Activated CD4-positive, alpha-beta T cell treated with anti-CD3 and anti-CD28 coated beads, Interleukin-2, amount 50 U/mL, for 24 hours (primary cell): Measurements from ENCODE around the gene ZBTB20.

Experiments
- DNase-seq, 2 donors: peaks; one replicate each; pipeline ENCODE4 v3.0.0-alpha.2; 2020; ENCODE audit warnings: low read depth in 1 of 2, low spot score in 1 of 2

Gene ZBTB20

DNA sequence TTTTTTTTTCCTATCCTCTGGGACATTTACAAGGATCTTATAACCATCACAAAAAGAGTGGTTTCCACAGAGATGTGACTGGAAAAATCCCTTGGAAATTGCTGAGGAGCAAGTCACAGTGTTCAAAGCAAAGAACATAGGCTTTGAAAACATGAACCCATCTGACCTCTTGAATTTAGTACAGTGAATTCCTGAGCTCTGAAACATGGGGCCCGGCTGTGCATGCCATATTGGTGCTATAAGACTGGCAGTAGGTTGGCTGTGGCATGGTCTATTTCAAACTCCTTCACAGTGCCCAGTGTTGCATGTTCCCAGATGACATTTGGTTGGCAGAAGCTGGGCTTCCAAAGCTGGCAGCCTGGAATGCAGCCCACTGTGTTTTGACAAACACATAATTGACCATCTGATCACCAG, 651.1 kb downstream of the ZBTB20 start:
- no peak for DNase-seq

DNA sequence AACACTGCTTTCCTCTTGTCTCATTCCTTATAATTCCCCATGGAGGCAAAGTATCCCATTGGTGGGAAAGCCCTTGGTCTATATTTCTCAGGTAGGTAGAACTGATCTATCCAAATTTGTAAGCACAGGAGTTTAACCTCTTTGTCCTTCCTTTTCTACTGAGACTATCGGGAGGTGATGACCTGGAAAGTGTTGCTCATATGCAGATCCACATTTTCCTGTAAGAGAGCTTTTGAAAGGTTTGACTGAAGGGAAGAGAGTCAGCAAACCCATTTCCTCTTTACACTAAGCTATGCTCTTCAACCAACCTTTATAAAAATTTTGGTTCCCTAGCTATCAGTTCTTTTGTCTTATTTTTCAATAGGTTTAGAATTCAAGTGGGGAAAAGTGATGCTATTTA, 652.6 kb downstream of the ZBTB20 start:
- no peak for DNase-seq

DNA sequence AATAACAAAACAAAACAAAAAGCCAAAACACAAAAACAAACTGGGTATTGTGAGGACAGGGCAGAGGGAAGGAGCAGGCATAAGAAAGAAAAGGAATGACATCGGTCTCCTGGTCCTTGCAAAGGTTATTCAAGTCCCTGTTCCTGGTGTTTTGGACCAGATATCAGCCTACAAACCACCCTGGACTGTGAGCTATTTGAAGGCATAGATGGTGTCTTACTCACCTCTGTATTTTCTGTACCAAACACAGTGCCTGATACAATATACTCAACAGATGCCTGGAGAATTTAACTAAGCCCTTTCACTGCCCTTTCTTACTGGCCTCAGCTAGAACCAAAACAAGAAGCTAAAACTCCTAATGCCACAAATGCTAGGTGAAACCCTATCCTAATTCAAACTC, 656.3 kb downstream of the ZBTB20 start:
- no peak for DNase-seq

DNA sequence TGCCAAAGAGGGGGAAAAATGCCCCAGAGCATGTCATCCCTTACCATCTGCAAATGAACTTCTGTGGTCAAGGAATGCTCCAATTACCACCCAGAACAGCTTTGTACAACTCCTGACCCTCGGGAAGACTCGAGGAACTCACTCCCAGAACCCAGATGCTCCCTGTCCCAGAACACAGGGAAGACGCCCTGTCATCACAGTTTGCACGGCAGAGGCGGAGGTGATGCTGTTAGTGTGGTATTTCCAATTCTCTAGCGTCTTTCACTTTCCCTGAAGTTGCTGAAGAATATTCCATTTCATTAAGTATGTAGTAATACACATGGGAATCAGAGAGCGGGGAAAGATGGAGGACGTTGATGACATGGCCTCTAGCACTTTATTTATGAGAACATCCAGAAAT, 659.6 kb downstream of the ZBTB20 start:
- no peak for DNase-seq

DNA sequence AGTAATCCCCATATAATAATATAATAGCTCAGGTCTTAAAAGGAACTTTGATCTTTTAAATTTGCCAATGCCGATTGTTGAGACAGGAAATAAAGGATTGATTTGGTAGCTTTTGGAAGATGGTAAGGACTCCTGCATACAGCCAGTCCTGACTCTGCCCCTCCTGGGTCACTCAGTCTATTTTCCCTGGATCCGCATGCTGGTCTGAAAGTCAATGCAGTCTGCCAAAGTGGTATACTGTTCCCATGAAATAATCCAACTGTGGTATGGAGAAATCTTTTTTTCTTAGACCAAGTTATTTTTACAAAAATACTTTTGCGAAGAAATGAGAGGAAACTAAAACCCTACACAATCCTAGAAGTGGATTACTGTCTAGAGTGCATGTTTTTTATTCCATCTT, 662.2 kb downstream of the ZBTB20 start:
- no peak for DNase-seq

DNA sequence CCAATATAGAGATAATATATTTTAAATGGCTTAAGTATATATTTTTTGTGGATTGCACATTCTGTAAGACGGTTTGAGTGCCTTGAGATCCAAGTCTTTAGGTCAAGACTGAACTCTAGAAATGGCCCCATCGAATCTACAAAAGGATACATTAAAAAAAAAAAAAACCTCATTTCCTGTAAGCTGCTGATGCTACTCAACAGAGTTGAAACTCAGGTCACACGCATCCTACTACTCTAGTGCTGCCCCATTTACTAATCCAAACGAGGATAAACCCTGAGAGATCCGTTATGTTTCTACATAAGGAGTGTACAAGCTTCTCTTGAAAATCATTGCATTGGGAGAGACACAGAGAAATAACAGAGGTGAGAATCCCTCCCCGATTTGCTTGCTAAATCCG, 666.0 kb downstream of the ZBTB20 start:
- DNase-seq: no peak

DNA sequence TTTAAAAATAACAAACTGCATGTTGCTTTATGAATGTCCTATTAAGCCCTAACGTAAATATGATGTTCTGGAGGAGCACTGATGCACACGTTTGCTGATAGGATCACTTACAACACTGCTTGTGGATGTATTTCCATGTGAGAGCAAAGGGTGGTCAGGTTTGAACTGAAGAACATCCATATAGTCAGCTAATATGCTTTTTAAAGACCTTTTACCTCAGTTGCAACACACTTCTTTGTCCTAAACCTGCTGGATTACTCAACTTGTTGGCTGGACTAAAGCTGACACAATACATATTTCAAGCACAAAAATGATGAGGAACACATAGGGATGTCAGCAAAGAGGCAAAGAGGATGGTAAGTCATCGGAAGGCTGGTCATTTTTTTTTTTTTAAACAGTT, 666.6 kb downstream of the ZBTB20 start:
- DNase-seq: no peak

DNA sequence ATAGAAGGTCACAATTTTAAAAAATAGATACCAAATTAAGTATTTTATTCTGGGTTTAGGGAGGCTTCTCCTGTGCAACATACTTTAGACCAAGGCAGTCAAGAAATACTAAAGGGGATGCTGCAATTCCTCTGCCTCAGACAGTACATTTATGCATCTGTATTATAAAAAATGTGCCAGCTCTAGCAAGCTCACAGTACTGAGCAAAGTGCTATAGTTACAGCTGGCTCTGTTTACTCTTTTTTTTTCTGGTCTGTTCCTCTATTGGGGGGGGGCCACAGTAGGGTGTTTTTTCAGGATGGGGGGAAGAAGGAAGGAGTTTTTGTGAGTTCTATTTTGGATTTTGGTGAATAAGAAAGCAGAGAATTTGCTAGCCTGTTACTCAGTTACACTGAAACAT, 668.3 kb downstream of the ZBTB20 start:
- no peak for DNase-seq

DNA sequence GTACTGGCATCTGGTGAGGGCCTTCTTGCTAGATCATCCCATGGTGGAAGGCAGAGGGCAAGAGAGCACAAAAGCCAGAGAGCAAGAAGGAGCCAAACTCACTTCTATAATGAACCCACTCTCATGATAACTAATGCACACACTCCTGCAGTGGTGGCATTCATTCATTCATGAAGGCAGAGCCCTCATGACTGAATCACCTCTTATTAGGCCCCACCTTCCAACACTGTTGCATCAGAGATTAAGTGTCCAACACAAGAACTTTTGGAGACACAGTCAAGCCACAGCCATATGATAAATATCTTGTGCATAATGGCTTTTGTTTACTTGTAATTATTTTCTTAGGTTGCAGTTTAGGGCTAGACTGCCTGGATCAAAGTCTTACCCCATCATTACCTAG, 670.6 kb downstream of the ZBTB20 start:
- DNase-seq: no peak

DNA sequence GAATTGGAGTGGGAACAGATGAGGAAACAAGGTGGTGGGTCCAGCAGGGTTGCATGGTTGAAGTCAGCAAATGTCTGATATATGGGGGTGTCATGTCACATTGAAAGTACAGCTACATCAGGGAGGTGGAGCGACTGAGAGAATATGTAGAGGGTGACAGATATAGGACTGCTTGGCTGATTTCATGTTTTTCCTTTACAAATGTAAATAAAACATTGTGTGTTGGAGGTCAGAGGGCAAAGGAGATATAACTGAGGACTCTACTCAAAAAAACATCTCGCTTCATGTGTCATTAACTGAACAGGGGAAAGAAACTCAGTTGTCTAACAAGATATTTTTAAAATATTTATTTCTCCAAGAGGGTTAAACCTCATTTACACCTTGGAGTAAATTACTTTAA, 675.6 kb downstream of the ZBTB20 start:
- DNase-seq: no peak

DNA sequence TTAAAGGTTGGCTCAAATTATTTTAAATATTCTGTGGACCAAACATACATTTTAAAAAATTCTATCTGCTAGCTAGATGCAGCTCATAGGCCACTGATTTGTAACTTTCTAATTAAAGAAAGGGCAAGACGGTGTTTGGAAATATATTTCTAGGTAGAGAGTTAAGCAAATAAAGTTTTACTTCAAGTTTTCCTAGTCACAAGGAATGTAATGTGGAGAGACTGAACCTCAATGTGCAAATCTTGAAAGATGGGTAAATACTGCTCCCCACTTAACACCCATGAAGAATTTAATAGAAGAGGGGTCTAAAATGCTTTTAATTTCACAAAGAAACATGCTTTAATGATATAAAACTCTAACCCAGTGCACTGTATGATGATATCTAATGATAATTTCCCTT, 678.0 kb downstream of the ZBTB20 start:
- DNase-seq: no peak

DNA sequence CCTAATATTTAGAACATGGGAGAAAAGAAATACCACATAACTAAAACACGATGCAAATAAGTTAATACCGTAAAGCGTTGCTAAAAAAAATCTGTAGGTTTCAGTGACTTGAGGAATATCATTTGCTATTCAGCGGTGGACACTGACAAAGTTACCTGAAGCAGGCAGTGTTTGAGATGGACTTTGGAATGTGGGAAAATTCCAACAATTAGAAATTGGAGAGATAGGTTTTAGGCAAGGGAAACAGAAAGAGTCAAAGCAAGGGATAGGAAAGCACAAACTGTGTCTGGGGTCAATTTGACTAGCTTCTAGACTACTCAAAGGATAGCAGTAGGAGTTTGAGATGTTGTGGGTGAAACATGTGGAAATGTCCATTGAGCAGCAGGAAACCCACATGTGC, 680.3 kb downstream of the ZBTB20 start:
- DNase-seq: no peak

DNA sequence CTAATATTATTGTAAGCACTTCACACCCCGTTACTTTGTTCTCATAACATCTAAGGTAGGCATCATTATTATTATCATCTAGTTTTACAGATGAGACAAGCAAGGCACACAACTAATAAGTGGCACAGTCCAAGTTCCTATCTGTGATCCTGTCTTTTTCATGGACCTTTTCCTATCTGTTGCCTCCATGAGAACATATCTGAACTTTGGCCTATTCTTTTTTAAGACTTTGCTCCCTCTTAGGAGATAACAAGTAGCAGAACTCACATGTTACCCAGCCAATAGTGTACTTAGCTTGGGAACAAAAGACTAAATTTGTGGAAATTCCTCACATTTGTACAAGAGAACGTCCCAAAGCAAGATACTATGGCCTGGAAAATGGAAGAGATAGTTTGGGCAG, 680.8 kb downstream of the ZBTB20 start:
- DNase-seq: no peak

DNA sequence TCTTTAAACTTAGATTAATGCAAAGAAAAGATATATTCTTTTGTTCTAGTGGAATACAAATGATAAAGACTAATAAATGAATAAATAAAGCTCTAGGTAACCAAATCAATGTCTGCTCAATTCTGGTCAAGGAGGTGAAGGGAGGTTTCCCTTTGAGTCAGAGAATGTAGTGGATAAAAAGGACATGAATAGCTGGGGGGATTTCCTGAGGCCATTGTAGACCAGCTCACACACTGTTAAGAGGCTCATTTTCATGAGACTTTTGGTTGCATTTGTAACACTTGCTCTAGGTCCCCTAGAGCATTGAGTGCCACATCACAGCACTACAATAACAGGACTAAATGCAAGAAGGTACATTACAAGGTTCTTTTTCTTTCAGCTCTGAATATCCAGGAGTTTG, 682.5 kb downstream of the ZBTB20 start:
- no peak for DNase-seq

DNA sequence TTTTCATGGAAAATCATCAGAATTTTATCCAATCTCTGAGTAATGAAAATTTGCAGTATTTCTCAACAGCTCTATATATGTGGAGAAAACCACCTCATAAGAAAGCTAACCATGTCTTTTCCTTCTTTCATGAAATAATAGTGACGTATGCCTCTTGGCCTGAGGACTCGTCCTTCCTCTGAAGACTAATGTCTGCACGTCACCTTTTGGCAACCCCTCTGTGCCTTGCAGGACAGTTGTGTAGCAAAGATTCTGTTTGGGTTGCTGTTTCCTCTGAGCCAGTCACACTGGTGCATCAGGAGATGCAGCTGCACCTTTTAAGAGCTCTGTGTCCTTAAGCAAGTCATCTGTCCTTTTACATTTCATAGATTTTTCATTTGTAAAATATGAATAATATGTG, 684.3 kb downstream of the ZBTB20 start:
- DNase-seq: no peak

DNA sequence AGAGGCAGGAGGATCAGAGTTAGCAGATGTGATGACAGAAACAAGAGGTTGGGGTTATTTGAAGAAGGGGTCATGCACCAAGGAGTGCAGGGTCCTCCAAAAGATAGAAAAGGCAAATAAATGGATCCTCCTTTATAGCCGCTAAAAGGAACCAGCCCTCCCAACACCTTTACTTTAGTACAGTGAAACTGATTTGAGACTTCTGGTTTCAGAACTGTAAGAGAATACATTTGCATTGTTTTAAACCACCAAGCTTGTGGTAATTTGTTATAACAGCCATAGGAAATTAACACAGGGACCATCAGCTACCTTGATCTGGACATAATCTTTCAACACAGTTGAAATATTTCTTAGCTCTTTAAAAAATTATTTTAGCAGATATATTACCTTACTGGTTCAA, 686.6 kb downstream of the ZBTB20 start:
- no peak for DNase-seq

DNA sequence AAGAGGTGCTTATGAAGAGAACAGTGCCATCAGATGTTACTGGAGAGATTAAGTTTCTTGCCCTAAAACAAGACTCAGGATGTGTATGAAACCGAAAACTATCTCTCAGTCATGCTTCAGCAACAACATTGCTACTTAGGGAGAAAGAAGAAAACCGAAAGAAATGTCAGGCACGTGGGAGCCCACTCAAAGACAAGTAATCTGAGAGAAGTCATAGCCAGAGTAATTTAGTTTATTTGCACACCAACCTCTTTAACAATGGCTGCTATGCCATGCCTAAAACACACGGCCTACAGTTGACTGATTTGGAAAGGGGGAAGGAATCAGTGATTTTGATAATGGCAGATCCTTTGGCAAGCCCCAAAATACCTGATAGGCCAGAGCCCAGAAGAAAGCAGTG, 690.3 kb downstream of the ZBTB20 start:
- no peak for DNase-seq

DNA sequence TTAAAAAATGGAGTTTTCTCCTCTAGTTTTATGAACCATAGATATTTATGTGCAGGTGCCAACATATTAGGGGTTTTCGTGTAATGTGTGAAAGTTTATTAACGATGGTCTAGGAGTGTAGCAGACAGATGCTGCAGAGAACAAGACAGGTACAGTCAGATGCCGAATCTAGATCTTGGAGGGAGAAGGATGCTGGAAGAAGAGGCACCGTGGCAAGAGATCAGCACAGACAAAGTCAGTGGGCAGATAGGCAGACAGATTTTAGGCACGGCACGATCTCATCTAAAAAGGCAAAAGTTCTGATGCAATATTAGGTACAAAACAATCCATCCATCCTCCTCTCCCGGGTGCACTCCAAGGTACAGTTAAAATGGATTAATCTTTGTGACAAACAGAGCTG, 691.7 kb downstream of the ZBTB20 start:
- DNase-seq: no peak

DNA sequence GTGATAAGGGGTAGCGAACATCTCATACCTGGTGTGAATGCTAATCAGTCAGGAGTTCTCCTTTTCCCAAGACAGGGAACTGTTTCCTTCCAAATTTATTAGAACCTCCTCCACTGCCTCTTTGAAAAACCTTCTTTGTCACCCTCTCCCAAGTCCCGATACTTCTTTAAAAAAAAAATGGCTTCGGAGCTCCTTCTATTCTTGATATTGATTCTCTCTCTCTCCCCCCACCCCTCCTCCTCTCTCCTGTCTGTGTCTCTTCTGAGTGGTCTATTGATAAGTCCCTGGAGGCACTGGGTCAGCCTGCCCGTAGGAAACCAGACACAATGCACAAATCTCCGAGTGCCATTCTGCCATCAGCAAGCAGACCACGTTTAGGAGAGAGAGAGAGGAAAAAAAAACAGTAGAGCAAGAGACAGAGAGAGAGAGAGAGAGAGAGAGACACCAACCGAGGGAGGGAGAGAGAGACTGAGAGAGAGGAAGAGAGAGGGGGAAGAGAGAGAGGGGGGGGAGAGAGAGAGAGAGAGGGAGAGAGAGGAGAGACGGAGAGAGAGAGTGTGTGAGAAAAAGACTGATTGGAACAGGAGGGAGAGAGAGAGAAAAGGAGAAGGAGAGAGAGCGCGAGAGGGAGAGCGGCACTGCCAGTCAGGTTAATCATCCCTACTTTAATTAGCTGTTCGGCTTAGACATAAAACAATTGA, 692.4 kb downstream of the ZBTB20 start:
- DNase-seq: no peak

DNA sequence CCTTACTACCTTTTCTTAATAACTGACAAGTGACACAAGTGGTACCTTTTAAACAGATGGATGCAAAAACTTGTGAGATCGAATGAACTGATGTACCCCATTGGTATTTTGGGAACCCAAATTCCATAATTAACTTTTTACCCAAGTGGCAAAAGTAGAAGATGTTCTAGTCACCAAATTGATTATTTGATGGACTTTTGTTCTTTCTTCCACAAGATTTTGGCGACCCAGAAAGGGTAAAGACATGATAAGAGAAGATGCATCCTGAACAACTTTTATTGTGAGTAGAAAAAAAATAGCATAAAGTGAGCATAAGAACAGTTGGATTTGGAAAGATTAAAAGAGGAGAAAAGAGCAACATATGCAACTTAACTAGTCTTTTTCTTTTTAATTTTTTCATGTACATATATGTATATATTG, 693.7 kb downstream of the ZBTB20 start:
- no peak for DNase-seq

DNA sequence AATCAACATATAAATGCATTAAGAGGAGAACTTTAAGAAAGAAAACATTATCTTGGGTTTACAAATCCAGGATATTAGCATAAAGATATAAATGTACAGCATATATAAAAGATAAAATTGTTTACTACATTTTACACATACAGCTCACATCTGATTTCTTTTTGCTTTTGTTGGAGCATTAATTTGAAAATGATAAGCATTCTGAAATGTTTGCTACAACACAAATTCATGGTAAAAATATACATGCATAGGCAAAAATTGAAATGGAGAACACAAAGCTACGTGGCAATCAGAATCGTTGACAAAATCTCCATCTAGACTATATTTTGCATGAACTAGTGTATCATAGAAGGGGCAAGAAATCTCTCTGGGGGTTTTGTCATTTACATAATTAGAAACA, 694.2 kb downstream of the ZBTB20 start:
- DNase-seq: no peak

DNA sequence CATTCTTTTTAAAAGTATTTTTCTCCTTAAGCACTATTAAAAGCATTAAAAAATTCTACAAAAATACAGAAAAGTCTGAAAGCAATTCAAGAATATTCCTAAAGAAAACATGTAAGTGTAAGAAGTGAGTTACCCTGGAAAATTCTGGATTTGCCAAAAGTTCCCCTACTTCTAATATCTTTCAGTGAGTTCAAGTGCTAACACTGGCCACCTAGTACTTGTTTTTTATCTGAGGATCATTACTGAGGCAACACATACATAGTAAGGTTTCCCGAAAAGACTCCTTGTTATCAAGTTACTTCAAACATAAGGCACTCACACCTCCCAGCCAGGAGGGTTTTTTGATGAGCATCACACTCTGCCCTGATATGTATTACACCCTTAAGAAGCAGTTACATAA, 694.8 kb downstream of the ZBTB20 start:
- no peak for DNase-seq

DNA sequence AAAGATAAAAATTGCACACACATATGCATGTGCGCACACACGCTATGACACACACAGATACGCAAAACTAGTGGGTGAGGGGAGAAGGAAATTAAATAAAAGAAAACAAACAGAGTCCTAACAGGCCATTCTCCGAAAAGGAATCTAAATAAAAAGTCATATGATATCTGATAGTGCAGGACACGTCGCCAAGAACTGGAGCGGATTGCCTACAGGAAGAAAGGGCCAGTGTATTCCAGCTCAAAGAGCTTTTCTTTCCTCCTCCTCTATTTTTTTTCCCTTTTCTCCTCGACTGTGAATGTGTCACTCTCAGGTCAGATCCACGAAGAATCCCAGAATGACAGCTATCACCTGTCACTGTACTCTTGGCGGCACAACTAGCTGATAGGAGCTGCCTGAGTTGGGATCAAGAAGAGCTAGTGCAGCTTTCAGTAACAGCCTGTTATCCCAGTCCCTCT, 695.5 kb downstream of the ZBTB20 start:
- no peak for DNase-seq

DNA sequence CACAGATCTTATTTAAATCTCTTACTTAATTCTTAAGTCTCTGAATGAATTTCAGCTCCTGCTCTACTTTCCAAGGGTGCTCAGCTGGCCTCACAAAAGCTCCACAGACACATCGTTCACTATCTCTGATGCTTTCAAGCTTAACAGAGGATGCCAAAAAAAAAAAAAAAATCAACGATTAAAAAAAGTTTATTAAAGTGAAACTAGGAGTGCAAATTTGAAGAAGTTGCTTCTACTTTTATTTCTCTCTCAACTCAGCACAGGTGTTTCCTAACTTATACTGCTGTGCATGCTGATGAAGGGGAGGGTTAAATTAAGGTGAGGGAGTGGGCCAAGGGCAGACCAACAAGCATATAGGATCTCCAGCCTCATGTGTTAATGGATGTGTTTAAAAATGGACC, 696.0 kb downstream of the ZBTB20 start:
- DNase-seq: no peak
